NB4 (cell line): ENCODE measurements around the gene DBR1.

ENCODE experiments used
- POLR2A ChIP-seq: IDR thresholded peaks from 2 replicates; pipeline ENCODE4 v1.6.1; 2011; ENCODE audit warnings: mild to moderate bottlenecking; ENCODE audit not compliant: insufficient read length; ENCODE audit errors: extremely low read depth
- TF ChIP-seq, protein P1 (sequence below): IDR thresholded peaks from one replicate; pipeline ENCODE4 v1.5.1; 2012; ENCODE audit warnings: low read depth, low read length
- TF ChIP-seq, protein P2 (sequence below): IDR thresholded peaks from 2 replicates; pipeline ENCODE4 v1.6.1; 2011; ENCODE audit warnings: low read depth, low read length

DNA sequence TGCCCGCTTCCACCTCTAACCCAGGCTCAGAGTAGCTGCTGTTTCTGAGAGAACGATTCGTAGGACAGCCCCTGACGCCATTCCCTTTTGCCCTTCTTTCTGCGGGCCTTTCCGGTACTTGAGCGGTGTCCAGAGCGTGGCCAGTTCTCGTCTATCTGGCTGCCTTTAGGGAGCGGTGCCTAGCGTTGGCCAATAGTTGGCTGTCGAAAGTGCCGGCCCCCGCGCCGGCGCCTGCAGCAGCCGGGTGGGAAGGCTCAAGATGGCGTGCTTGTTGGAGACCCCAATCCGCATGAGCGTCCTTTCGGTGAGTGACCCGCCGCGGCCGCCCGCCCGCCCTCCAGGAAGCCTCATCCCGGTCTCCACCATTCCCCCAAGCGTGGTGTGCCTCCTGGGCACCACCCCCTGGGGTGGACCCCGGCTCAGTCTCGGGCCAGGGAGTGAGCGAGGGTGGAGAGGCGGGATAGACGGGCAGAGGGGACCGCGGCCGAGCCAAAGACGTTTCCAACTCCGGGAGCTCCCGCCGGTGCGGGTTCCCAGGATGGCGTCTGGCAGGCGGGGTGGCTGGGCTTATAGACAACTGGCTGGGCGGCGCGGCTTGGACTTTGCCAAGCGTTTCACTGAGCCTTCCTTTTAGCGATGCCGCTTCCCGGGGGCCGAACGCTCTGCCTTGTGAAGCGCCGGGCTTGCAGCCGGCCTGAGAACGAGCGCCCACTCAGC is 12.7 kb upstream of the DBR1 start, which contains the start of gene ARMC8:
- TF ChIP-seq POLR2A: peak; percentile 48
- TF ChIP-seq, protein P1, sequence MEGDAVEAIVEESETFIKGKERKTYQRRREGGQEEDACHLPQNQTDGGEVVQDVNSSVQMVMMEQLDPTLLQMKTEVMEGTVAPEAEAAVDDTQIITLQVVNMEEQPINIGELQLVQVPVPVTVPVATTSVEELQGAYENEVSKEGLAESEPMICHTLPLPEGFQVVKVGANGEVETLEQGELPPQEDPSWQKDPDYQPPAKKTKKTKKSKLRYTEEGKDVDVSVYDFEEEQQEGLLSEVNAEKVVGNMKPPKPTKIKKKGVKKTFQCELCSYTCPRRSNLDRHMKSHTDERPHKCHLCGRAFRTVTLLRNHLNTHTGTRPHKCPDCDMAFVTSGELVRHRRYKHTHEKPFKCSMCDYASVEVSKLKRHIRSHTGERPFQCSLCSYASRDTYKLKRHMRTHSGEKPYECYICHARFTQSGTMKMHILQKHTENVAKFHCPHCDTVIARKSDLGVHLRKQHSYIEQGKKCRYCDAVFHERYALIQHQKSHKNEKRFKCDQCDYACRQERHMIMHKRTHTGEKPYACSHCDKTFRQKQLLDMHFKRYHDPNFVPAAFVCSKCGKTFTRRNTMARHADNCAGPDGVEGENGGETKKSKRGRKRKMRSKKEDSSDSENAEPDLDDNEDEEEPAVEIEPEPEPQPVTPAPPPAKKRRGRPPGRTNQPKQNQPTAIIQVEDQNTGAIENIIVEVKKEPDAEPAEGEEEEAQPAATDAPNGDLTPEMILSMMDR: no peak
- TF ChIP-seq, protein P2, sequence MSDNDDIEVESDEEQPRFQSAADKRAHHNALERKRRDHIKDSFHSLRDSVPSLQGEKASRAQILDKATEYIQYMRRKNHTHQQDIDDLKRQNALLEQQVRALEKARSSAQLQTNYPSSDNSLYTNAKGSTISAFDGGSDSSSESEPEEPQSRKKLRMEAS: peak; percentile 32; the same call in 1 of the 2 replicates
